GM12878 (cell line): ENCODE data around the gene SULT1A3. TPM values are rescaled to one million over a fixed set of nuclear protein-coding genes. Genes with fewer than 3 reads are reported as not detected.
A peak's percentile ranks its signal among the peaks of the same experiment; 100 is the strongest.

Experiments used
- ATF3 ChIP-seq: IDR thresholded peaks from 2 replicates; pipeline ENCODE4 v1.6.1; 2011; ENCODE audit warnings: low read depth, mild to moderate bottlenecking, low read length, moderate library complexity, borderline replicate concordance; ENCODE audit errors: extremely low read depth
- BACH1 ChIP-seq: fragments of 450-650 bp; IDR thresholded peaks from 2 replicates; pipeline ENCODE4 v1.6.1; 2017; ENCODE audit warnings: mild to moderate bottlenecking, borderline replicate concordance
- BMI1 ChIP-seq: fragments of 450-650 bp; IDR thresholded peaks from 2 replicates; pipeline ENCODE4 v1.6.1; 2016; ENCODE audit warnings: mild to moderate bottlenecking, moderate library complexity, borderline replicate concordance
- EGR1 ChIP-seq, 2 experiments: IDR thresholded peaks; 1 replicate in 1 of 2; 2 replicates in 1 of 2; pipeline ENCODE4 v1.6.1; 2011 to 2012; ENCODE audit warnings: low read depth in 2 of 2, low read length in 2 of 2, borderline replicate concordance in 1 of 2, mild to moderate bottlenecking in 1 of 2, moderate library complexity in 1 of 2
- ESRRA ChIP-seq: IDR thresholded peaks from 2 replicates; pipeline ENCODE4 v1.6.1; 2012; ENCODE audit warnings: mild to moderate bottlenecking, low read length, improper control_type of control experiment
- FOXM1 ChIP-seq: IDR thresholded peaks from 2 replicates; pipeline ENCODE4 v1.6.1; 2012; ENCODE audit warnings: low read depth, mild to moderate bottlenecking, inconsistent platforms, low read length, moderate library complexity
- GABPA ChIP-seq: IDR thresholded peaks from 2 replicates; pipeline ENCODE4 v1.6.1; 2014; ENCODE audit warnings: antibody characterized with exemption, low read depth, mild to moderate bottlenecking, inconsistent platforms
- HCFC1 ChIP-seq: fragments of 150-350 bp; IDR thresholded peaks from 2 replicates; pipeline ENCODE4 v1.6.1; 2014; ENCODE audit warnings: low read length
- HDAC2 ChIP-seq: fragments of 200-600 bp; sonication (generic); IDR thresholded peaks from 2 replicates; pipeline ENCODE4 v1.6.1; 2017
- HDGF ChIP-seq: fragments of 450-650 bp; IDR thresholded peaks from 2 replicates; pipeline ENCODE4 v1.6.1; 2016; ENCODE audit warnings: antibody characterized with exemption
- IKZF1 ChIP-seq: fragments of 450-650 bp; conservative IDR thresholded peaks from 2 replicates; pipeline ENCODE4 v1.6.1; 2017; ENCODE audit warnings: antibody characterized with exemption, mild to moderate bottlenecking
- IKZF2 ChIP-seq, 2 experiments: fragments of 450-650 bp; IDR thresholded peaks; 2 replicates each; pipeline ENCODE4 v1.6.1; 2017; ENCODE audit warnings: mild to moderate bottlenecking in 2 of 2, moderate library complexity in 2 of 2
- KDM1A ChIP-seq: fragments of 200-600 bp; sonication (generic); IDR thresholded peaks from 2 replicates; pipeline ENCODE4 v1.6.1; 2016; ENCODE audit warnings: borderline replicate concordance
- POLR2A ChIP-seq: IDR thresholded peaks from 2 replicates; pipeline ENCODE4 v1.6.1; 2011; ENCODE audit warnings: low read depth, mild to moderate bottlenecking, low read length
- POU2F2 ChIP-seq: IDR thresholded peaks from 3 replicates; pipeline ENCODE4 v1.6.1; 2011; ENCODE audit warnings: low read depth, mild to moderate bottlenecking, low read length, borderline replicate concordance
- RBBP5 ChIP-seq: fragments of 200-600 bp; sonication (generic); conservative IDR thresholded peaks from 2 replicates; pipeline ENCODE4 v1.6.1; 2016
- SIN3A ChIP-seq: IDR thresholded peaks from 2 replicates; pipeline ENCODE4 v1.6.1; 2012; ENCODE audit warnings: low read depth, low read length, improper control_type of control experiment
- SPI1 ChIP-seq: IDR thresholded peaks from 2 replicates; pipeline ENCODE4 v1.6.1; 2011; ENCODE audit warnings: low read depth, mild to moderate bottlenecking, low read length, moderate library complexity, borderline replicate concordance; ENCODE audit not compliant: insufficient read depth
- STAT1 ChIP-seq: fragments of 450-650 bp; conservative IDR thresholded peaks from 2 replicates; pipeline ENCODE4 v1.6.1; 2014; ENCODE audit warnings: antibody characterized with exemption, mild to moderate bottlenecking
- TCF7 ChIP-seq: IDR thresholded peaks from 2 replicates; pipeline ENCODE4 v1.6.1; 2014; ENCODE audit warnings: antibody characterized with exemption, borderline replicate concordance
- ZBTB40 ChIP-seq: fragments of 450-650 bp; IDR thresholded peaks from 2 replicates; pipeline ENCODE4 v1.6.1; 2016; ENCODE audit warnings: mild to moderate bottlenecking, moderate library complexity, borderline replicate concordance
- ZNF274 ChIP-seq: IDR thresholded peaks from one replicate; pipeline ENCODE4 v1.8.0; 2011; ENCODE audit not compliant: insufficient read length, insufficient read depth
- ZNF384 ChIP-seq: IDR thresholded peaks from 2 replicates; pipeline ENCODE4 v1.6.1; 2012; ENCODE audit warnings: low read depth, mild to moderate bottlenecking, low read length, improper control_type of control experiment, borderline replicate concordance
- polyA plus RNA-seq, 11 experiments: library from polyadenylated mRNA; depleted of rRNA in 4 of 11; unstranded in 6 of 11; stranded (reverse) in 5 of 11; fragments of >200 nt; fragmentation: Nextera tagmentation in 4 of 11; fragmentation: Illumina TruSeq in 1 of 11; extraction: Ambion mirVana in 4 of 11; extraction: Trizol in 1 of 11; gene quantifications; 1 replicate in 1 of 11; 2 replicates in 10 of 11; pipeline versions ENCODE4 v1.2.1 to v1.2.3, GENCODE V29; 2011 to 2016; ENCODE audit warnings: inconsistent platforms in 2 of 11, missing spikeins in 2 of 11, low read depth in 1 of 11
- total RNA-seq, 4 experiments: library from RNA; depleted of rRNA in 3 of 4; stranded (reverse); fragments of >200 nt in 3 of 4; fragmentation: Illumina TruSeq in 1 of 4; extraction: Trizol in 1 of 4; gene quantifications; 2 replicates each; pipeline versions ENCODE4 v1.2.1 to v1.2.3, GENCODE V29; 2013 to 2021
- TF ChIP-seq, protein P1 (sequence below): IDR thresholded peaks from 2 replicates; pipeline ENCODE4 v1.6.1; 2011; ENCODE audit warnings: borderline replicate concordance, low read depth, mild to moderate bottlenecking, moderate library complexity, low read length; ENCODE audit not compliant: insufficient read depth, poor library complexity, severe bottlenecking
- TF ChIP-seq, protein P2 (sequence below): fragments of 150-350 bp; IDR thresholded peaks from 2 replicates; pipeline ENCODE4 v1.6.1; 2014; ENCODE audit warnings: mild to moderate bottlenecking, low read depth, low read length

SULT1A3 gene
- total and polyA plus RNA-seq, 10 of the 15 experiments (the other 5 are each of a cell fraction or from before 2014, with no cell fraction given): 3.3 to 15.8 (median 6.2) TPM

GRCh38 chr16:30184096-30184890, 14.8 kb upstream of the SULT1A3 start (continued):
- peak; percentile 69; the same call in 1 of the 2 replicates for TF ChIP-seq ZBTB40
- TF ChIP-seq, protein P1, sequence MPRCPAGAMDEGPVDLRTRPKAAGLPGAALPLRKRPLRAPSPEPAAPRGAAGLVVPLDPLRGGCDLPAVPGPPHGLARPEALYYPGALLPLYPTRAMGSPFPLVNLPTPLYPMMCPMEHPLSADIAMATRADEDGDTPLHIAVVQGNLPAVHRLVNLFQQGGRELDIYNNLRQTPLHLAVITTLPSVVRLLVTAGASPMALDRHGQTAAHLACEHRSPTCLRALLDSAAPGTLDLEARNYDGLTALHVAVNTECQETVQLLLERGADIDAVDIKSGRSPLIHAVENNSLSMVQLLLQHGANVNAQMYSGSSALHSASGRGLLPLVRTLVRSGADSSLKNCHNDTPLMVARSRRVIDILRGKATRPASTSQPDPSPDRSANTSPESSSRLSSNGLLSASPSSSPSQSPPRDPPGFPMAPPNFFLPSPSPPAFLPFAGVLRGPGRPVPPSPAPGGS: peak; percentile 39
- TF ChIP-seq KDM1A: no peak
- TF ChIP-seq IKZF2 (IDR thresholded peaks at IDR 0.05): peak in 1 of 2 experiments; percentile 31; a peak in 2 of 4 replicates
- TF ChIP-seq SIN3A: no peak
- no peak for TF ChIP-seq GABPA
- no peak for TF ChIP-seq HDAC2
- TF ChIP-seq ZNF274: no peak
- TF ChIP-seq RBBP5: no peak
- TF ChIP-seq BACH1: no peak
- TF ChIP-seq ESRRA: no peak
- TF ChIP-seq, protein P2, sequence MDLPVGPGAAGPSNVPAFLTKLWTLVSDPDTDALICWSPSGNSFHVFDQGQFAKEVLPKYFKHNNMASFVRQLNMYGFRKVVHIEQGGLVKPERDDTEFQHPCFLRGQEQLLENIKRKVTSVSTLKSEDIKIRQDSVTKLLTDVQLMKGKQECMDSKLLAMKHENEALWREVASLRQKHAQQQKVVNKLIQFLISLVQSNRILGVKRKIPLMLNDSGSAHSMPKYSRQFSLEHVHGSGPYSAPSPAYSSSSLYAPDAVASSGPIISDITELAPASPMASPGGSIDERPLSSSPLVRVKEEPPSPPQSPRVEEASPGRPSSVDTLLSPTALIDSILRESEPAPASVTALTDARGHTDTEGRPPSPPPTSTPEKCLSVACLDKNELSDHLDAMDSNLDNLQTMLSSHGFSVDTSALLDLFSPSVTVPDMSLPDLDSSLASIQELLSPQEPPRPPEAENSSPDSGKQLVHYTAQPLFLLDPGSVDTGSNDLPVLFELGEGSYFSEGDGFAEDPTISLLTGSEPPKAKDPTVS: no peak
- TF ChIP-seq HCFC1: no peak
- TF ChIP-seq BMI1: no peak
- no peak for TF ChIP-seq FOXM1
- TF ChIP-seq ATF3: no peak
- TF ChIP-seq SPI1: peak; percentile 78
- no peak for TF ChIP-seq TCF7
- no peak for TF ChIP-seq ZNF384
- peak; percentile 89 for TF ChIP-seq POLR2A
- peak; percentile 67; the same call in 2 of the 3 replicates for TF ChIP-seq POU2F2
- TF ChIP-seq HDGF: peak; percentile 66
- peak in 1 of 2 experiments; percentile 58; a peak in 2 of 3 replicates for TF ChIP-seq EGR1 (IDR thresholded peaks at IDR 0.05; ENCODE audit: borderline replicate concordance in 1 of 2, low read depth in 2 of 2, low read length in 2 of 2)
- TF ChIP-seq STAT1: 0 out of 2 replicates have a peak, but pooled peaks have one; percentile 45
- TF ChIP-seq IKZF1: peak; percentile 5
- TF ChIP-seq, all 136 proteins: peak for 44
